HG03060 (cell line): Measurements from ENCODE around the gene BCAP29.

Experiments
- ATAC-seq: cut with Tn5 transposase; IDR thresholded peaks from one replicate; pipeline ENCODE4 v1.9.1; 2021; ENCODE audit warnings: low read depth, moderate number of reproducible peaks; ENCODE audit not compliant: unreplicated experiment

Gene BCAP29

DNA sequence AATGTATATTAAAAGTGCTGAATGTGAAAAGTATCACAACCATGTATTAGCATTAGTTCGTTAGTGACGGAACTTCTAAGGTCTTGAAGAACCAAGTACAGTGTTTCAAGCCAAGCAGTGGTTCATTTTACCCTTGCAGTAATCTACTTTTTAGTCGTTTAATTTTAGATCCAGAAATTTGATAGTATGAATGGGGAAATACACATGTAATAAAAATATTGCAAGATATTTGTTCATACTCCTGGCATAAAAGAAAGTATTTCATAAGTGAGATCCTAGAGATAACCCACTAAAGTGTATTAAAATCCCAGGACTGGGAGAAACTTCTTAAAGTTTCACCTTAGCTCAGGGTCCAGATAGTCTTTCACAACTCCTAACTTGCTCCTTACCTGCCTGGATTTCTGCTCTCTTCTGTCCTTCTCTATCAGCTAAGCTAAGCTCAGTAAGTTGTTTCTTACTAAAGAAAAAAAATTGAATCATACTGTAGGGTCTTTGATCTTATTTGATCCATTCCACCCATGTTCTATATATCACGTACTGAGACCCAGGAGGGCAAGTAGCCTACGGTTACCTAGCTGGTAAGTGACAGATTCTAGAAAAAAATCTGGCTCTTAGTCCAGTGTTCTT is 1.5 kb downstream of the BCAP29 start:
- ATAC-seq, result no peak

DNA sequence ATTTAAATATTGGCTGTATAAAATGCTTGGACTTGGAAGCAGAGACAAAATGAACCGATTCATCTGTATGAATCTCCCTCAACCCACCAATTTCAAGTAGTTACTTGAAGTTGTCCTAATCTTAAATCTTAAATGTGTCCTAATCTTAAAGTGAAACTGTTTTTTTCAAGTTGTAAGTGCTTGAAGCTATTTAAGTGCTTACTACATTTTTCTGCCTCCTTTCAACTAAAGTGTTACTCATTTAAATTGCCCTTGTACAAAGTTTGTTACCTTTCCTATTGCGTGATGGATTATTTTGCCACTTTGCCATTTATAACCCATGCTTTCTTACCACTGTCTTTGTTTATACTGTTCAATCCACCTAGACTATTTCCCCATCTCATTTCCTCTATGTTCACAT is 2.8 kb downstream of the BCAP29 start:
- ATAC-seq, result no peak

DNA sequence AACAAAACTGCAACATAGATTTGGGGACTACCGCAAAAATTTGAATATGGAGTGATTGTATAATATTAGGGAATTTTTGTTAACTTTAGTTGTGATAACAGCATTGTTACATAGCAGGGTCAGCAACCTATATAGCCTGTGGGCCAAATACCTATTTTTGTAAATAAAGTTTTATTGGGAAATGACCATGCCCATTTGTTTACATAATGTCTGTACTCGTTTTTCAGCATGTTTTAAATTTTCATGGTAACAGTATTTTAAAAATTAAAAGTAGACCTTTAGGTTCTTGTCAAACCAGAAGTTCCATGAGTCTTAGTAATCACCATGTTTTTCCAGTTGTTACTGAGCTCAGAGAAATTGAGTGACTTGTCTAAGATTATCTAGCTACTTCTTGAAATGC is 4.7 kb downstream of the BCAP29 start:
- no peak for ATAC-seq

DNA sequence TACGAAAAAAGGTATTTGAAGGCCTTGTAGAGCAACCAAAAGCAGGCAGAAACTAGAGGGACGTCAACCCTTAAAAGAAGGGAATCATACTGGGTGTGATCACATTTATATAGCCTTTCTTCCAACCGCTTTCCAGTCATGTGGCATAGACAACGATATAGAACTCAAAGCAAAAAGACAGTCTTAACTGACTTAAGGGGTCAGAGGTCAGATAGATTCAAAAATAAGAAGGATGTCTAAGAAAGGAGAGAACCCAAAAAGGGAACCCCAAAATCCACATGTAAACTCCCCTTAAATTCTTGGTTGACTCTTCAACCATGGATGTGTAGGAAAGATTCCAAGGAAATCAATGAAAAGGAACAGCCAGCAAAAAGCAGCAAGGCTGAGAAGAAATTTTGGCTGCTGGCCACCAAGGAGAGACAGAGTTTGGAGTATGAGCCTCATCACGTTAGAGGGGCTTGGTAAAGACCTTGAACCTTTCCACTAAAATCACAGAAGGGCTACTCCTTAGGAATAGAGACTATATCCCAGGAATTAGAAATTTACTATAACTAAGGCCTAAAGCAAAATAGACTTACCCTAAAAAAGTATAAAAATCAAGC is 8.6 kb downstream of the BCAP29 start:
- ATAC-seq, result no peak

DNA sequence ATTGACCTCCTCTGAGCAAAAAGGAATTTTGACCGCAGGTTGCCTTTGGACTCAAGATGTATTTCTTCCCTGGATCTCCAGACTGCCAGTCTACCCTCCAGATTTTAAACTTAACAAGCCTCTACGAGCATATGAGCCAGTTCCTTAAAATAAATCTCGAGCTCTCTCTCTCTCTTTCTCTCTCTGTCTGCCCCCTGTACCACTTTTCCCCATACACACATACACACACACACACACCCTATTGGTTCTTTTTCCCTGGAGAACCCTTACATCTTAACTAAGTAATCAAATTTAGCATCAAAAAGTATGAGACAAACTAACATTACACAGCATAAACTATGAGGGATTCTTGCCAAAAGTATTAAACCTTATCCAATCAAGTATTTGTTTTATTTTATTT is 11.4 kb downstream of the BCAP29 start:
- no peak for ATAC-seq

DNA sequence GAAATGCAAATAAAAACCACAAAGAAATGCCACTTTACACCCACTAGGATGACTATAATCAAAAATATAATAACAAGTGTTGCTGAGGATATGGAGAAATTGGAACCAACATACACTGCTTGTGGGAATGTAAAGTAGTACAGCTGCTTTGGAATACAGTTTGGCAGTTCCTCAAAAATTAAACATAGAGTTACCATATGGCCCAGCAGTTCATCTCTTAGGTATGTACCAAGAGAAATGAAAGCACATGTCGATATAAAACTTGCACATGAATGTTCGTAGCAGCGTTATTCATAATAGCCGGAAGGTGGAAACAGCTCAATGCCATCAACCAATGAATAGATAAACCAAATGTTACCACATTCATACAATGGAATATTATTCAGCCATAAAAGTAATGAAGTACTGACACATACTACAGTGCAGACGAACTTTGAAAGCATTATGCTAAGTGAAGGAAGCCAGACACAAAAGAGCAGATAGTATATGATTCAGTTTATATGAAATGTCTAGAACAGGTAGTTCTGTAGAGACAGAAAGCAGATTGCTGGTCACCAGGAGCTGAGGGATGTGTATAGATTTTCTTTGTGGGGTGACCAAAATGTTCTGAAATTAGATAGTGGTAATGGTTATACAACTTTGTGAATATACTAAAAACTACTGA is 12.4 kb downstream of the BCAP29 start:
- ATAC-seq, result no peak

DNA sequence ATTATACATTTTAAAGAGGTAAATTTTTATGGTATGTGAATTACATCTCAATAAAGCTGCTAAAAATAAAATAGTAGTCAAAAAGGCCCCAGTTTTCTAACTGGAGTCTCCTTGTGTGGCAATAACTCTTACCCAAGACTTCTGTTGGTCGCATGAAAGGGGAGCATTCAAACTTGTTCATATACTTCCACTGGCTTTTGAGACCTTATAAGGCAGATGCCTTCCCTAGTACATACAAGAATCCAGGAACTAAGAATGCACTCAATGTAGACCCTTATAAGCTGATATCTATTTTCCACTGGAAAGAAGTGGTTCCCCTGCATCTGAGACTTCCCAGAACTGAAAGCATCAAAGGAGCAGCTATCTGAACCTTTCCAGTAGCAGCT is 13.0 kb downstream of the BCAP29 start:
- ATAC-seq, result no peak

DNA sequence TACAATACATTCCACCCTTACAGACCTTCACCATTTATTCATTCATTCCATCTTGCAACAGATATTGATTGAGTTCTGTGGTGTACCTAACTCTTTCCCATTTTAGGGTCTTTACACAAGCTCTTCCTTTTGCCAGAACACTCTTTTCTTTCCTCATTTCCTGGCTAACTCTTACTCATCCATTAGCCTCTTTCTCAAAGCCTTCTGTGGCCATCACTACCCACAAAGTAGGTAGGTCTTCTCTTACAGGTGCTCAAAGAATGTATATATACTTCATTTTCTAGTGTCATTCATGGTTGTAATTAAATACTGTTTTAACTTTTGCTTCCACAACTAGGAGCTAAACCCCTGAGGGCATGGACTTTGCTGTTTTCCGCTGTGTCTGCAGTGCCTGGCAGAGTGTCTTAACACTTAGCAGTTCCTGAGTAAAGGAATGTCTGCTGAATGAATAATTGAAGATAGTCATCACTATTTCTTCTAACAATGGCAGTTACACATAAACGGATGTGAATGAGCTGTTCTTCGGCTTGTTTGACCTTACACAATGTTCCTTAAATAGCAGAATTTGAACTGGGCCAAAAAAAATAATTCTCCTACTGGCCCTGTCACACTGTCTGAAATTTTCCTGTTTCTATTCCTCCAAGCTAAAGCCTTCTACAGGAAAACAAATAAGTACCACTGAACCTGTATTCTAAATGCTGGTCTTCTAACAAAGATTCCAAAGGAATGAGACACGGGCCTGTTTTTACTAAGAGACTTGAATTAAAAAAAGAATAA is 15.1 kb downstream of the BCAP29 start:
- no peak for ATAC-seq

DNA sequence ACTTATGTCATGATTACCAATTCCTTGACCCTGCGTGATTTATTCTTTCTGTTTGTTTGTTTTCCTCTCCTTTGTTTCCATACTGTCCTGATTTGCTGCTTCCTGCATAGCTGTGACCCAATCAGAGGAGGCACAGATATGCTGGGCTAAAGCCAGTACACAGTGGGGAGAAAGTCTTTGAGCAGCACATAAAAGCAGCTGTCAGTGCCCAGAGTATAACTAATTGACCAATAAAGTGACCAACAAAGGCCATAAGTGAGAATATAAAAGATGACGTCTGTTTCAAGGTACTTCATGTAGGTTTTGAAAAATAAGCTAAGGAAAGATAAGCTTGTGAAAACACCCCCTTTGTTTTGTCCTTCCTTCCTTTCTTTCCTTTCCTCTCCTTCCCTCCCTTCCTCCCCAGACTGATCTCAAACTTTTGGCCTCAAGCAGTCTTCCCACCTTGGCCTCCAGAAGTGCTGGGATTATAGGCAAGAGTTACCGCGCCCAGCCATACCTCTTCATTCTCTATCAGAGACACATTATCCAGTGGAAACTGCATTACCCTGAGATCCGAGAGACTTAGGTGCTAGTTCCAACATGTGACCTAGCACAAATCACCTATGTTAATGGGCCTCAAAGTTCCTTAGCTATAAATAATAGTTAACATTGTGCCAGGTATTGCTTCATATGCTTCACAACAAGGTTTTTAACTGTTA is 17.0 kb downstream of the BCAP29 start:
- no peak for ATAC-seq

DNA sequence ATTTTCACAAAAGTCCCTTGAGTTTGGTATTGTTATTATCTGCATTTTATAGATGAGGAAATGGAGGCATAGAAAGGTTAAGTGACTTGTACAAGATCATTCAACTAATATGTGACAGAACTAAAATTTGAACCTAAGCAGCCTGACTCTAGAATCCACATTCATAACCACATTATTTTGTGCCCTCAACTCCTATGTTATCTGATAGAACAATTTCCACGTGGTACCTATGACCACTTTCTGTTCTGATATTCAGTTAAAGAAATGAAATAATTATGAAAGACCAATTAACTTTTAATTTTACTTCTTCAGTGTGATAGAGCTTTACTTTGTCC is 17.5 kb downstream of the BCAP29 start:
- no peak for ATAC-seq

DNA sequence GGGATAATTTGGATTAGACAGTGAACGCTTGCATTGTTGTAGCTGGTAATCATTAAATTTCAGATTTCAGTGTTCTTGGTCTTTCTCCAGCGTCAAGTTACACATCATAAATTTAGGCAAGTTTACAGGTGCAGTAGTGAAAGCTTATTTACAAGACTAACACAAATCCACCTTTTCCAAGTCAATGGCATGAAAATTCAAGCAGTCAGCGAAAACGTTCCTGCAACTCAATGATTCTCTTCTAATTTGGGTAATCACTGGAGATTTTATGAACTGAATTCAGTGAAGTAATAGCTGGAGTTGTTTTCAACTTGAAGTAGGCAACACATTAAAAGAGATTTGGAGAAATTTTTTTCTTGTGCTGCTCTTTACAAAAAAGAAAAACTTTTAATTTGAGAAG is 17.9 kb downstream of the BCAP29 start:
- ATAC-seq, result no peak

DNA sequence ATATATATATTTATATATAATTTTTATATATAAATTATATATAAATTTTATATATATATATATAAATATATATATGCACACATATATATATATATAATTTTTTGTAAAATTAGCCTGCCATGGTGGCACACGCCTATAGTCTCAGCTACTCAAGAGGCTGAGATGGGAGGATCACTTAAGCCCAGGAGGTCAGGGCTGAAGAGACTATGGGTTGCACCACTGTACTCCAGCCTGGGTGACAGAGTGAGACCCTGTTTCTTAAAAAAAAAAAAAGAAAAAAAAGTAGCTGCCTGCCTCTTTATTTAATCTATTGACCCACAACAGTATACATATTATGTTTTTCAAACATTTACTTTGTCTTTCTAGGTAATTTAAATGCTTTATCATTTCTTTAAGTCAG is 19.2 kb downstream of the BCAP29 start:
- no peak for ATAC-seq

DNA sequence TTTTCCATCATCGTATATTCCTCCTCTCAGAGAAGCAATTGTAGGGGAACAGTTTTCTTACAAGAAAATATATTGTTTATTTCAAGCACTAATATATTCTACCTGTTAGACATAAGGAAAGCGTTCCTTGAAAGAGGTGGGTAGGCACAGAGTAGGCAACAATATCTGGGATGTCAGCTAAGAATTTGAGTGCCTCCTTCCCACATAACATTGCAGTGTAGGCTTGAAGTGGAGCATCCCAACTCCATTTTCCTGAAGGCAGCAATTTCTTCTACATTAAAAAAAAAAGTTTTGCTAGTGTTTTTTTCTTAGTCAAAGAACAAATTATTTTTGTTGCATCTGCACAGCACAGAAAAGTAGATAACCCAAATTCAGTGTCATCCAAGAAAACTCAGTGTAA is 20.8 kb downstream of the BCAP29 start:
- ATAC-seq, result no peak

DNA sequence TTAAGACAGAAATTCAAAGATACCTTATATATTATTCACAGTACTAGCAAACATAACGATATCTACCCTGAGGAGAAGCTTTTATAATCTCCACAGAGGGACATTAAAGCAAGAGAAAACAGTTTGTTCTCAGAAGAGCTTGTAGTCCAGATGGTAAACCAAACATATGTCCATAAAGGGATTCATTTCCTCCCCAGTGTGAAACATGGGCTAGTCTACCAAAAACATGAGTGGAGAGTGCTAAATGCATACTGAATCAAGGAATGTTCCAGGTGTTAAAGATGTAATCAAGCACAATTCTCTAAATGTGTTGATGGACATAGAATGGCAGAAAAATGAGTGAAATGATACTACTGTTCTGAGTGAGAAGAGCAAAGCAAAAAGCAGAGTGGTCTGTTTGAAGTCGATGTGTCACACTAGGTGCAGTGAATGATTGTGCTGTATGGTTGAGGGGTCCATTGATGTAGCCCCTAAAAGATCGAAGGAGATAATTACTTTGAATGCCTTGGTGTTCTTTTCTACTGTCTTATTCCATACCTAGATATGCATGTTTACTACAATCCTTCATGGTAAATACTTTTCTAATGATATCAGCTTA is 25.3 kb downstream of the BCAP29 start:
- ATAC-seq, result no peak

DNA sequence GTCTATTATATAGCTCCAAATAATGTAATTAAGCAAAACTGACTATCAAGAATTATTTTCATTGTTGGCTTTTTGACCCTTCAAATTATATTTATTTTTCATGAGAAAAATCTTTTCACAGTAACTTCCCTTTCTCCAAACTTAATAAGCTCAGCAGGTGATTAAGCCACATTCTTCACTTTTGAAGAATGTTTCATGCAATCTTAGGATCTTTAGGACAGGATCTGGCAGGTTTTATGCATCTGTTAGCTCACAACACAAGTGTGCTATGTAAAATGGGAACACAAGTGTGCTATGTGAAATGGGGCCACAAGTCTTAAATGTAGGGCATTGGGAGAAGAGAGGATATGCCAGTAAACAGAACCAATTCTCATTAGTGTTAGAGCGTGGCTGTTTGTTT is 26.3 kb downstream of the BCAP29 start:
- no peak for ATAC-seq

DNA sequence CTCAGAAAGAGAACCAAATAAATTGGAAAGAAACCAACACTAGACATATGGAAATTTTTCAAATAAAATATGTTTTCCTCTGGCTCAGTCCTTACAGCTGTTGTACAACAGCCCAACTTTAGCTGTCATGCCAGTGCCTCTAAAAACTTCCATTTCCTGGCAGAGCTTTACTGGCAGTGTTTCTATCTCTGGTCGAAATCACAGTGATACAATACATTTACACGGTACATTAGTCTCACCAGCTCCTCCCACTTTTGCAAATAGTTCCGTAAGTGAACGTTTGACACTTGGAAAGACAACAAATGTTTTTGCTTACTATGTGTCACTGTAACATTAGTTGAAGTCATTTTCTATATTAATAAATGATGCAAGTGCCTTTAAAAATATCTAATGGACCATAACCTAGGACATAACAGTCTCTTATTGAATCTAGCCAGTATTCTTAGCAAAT is 29.8 kb downstream of the BCAP29 start:
- ATAC-seq, result no peak

DNA sequence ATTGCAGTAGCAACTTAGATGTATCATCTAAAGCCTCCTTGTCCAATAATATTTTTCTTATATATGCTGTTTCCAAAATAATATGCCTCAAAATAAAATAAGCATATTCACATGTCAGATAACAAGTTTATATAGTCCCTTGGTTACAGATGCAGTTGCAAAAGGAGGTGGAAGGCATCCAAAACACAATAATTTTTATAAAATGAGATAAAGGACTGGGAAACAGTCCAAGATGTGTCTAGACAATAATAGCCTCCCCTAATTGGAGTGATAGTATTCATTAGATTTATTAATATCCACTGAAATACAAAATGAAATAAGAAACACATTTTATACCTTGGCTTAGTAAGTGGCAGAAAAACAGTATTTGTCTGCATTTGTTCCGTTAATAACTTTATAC is 30.3 kb downstream of the BCAP29 start:
- ATAC-seq, result no peak

DNA sequence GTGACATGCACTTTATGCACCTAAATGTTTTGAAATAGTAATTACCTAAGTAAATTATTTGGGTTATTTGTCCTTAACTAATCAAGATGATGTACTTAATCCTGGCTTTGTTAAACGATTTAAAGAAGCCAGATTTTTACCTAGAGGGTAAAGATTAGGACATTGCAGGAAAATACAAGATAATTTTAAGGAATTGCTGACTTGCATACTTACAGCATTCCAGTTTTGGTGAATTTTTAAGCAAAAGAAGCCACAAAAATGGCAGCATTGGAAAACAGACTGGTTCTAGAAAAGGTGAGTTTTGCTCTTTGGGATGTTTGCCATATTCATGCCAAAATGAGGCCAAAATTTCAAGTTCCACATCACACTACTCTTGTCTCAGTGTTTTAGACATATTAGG is 33.4 kb downstream of the BCAP29 start:
- no peak for ATAC-seq

DNA sequence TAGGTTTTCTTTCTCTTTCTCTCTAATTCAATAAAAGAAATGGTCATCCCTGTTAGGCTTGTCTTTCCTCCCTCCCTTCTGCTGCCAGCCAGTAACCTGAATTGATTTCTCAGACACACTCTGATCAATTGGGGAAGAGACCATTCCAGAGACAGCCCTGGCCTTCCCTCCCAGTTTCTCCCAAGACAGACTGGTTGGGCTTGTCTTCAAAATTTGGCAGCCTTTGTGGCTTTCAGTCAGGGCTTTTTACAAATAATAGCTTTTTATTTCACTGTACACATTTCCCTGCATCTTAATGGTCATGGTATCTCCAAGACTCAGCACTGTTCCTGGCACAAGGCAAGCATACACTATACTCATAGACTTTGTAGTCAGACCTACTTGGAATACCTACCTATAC is 33.9 kb downstream of the BCAP29 start:
- ATAC-seq, result no peak

DNA sequence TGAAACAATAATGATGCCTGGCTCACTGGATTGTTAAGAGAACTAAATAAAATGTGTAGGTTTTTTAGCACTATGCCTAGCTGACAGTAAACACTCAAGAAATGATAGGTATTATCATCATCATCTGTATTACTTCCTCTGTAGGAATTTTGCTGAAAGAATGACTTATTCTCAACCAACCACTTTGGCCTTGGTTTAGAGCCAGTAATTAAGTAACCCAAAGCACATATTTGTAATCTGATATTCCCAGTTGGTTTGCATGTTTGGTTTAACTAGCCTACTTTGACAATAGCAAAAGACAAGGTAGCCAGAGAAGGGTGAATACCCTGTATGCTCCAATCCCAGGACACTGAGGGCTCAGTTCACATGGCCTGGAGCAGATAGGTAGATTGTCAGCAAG is 34.4 kb downstream of the BCAP29 start:
- no peak for ATAC-seq
